K562 (cell line): ENCODE results near the gene ADGRA3. TPM values are rescaled to one million over a fixed set of nuclear protein-coding genes. Genes with fewer than 3 reads are reported as not detected.

Experiments used
- ATAC-seq: fragments of 200-7000 bp; cut with Tn5 transposase; 3 replicates; pipeline ENCODE4 v1.9.1; 2020; ENCODE audit warnings: moderate library complexity
- BruUV-seq: library from RNA; stranded (reverse); fragments of 400-500 nt; replicated peaks from 2 replicates; lab custom pipeline; 2021; lab: Mats Ljungman, UMichigan
- CTCF ChIA-PET: fragments of 300-600 bp; formaldehyde crosslinking; extraction: SDS; loops from one replicate; lab custom pipeline; 2021; ENCODE audit warnings: low intra/inter-chr PET ratio; lab: Yijun Ruan, JAX
- POLR2A ChIA-PET: fragments of 300-600, 350-650 bp; sonication (Branson Sonifier 250); formaldehyde crosslinking; extraction: SDS; loops from one replicate; lab custom pipeline; 2021; ENCODE audit warnings: antibody characterized with exemption, inconsistent platforms; lab: Yijun Ruan, JAX
- DNase-seq, 4 experiments: peaks; one replicate each; pipeline versions ENCODE4 v3.0.0 to v3.0.0-alpha.2; 2011 to 2018; ENCODE audit warnings: low spot score in 3 of 4, mixed read lengths in 3 of 4; ENCODE audit errors: extremely low read depth in 1 of 4
- FAIRE-seq: peaks from 2 replicates; lab custom pipeline; 2011; peaks lifted over from hg19 to GRCh38; lab: Jason Lieb, UNC
- H2AFZ ChIP-seq: 2 replicates; pipeline ENCODE4 v1.6.0; 2011; ENCODE audit warnings: low read depth, low read length, control low read depth, inconsistent platforms
- H3K27ac ChIP-seq: fragments of 200-600 bp; 3 replicates; pipeline ENCODE4 v1.8.0; 2011; ENCODE audit warnings: low read depth, mild to moderate bottlenecking, control low read depth, inconsistent platforms, low read length, moderate library complexity, mixed read lengths; ENCODE audit errors: extremely low read depth
- H3K27me3 ChIP-seq, 2 experiments: fragments of 300-600 bp in 1 of 2; 2 replicates in 1 of 2; 3 replicates in 1 of 2; pipeline versions ENCODE4 v1.6.0 to v1.8.0; 2011; ENCODE audit warnings: inconsistent platforms in 2 of 2, low read length in 2 of 2, mild to moderate bottlenecking in 1 of 2, mixed read lengths in 1 of 2, moderate library complexity in 1 of 2; ENCODE audit not compliant: control insufficient read depth in 2 of 2, insufficient read depth in 2 of 2
- H3K36me3 ChIP-seq: fragments of 300-600 bp; 3 replicates; pipeline ENCODE4 v1.8.0; 2011; ENCODE audit warnings: mild to moderate bottlenecking, low read length, inconsistent platforms; ENCODE audit not compliant: control insufficient read depth, insufficient read depth
- H3K4me1 ChIP-seq, 2 experiments: fragments of 200-600 bp in 1 of 2; replicated peaks in 1 of 2; 2 replicates in 1 of 2; 3 replicates in 1 of 2; pipeline versions ENCODE4 v1.5.1 to v1.8.0; 2011; ENCODE audit warnings: inconsistent platforms in 2 of 2, low read length in 2 of 2, mild to moderate bottlenecking in 1 of 2, mixed read lengths in 1 of 2, moderate library complexity in 1 of 2; ENCODE audit not compliant: control insufficient read depth in 2 of 2, insufficient read depth in 2 of 2
- H3K4me2 ChIP-seq: 2 replicates; pipeline ENCODE4 v1.6.1; 2011; ENCODE audit warnings: low read length, control low read depth, inconsistent platforms, mixed read lengths; ENCODE audit not compliant: insufficient read depth
- H3K4me3 ChIP-seq: fragments of 200-600 bp; sonication (generic), shearing (Covaris generic); 2 replicates; pipeline ENCODE4 v1.5.1; 2016; ENCODE audit warnings: control low read depth, inconsistent platforms
- H3K79me2 ChIP-seq: fragments of 200-600 bp; 3 replicates; pipeline ENCODE4 v1.8.0; 2011; ENCODE audit warnings: low read length, inconsistent platforms; ENCODE audit not compliant: control insufficient read depth, insufficient read depth
- H3K9ac ChIP-seq, 2 experiments: 2 replicates each; pipeline versions ENCODE4 v1.6.0 to v1.6.1; 2011; ENCODE audit warnings: low read depth in 2 of 2, low read length in 2 of 2, control low read depth in 1 of 2, inconsistent platforms in 1 of 2, mild to moderate bottlenecking in 1 of 2, mixed read lengths in 1 of 2; ENCODE audit not compliant: insufficient read depth in 1 of 2
- H3K9me1 ChIP-seq: one replicate; pipeline ENCODE4 v1.6.0; 2011; ENCODE audit warnings: inconsistent platforms, mild to moderate bottlenecking, low read length, moderate library complexity; ENCODE audit not compliant: control insufficient read depth, insufficient read depth
- H3K9me3 ChIP-seq: replicated peaks from 2 replicates; pipeline ENCODE4 v1.5.1; 2011; ENCODE audit warnings: low read depth, low read length, inconsistent platforms; ENCODE audit not compliant: control insufficient read depth, insufficient read depth
- H4K20me1 ChIP-seq: replicated peaks from 2 replicates; pipeline ENCODE4 v1.6.1; 2011; ENCODE audit warnings: low read length, inconsistent platforms, mixed read lengths; ENCODE audit not compliant: control insufficient read depth, insufficient read depth
- DIDO1 ChIP-seq: fragments of 450-650 bp; IDR thresholded peaks from 2 replicates; pipeline ENCODE4 v1.6.1; 2016; ENCODE audit warnings: low read depth, missing biosample characterization, missing genetic modification characterization
- ETS2 ChIP-seq: IDR thresholded peaks from 2 replicates; pipeline ENCODE4 v1.6.1; 2016; ENCODE audit warnings: borderline replicate concordance, missing genetic modification characterization, mild to moderate bottlenecking, moderate library complexity, missing compliant biosample characterization; ENCODE audit not compliant: poor library complexity, severe bottlenecking
- FOXJ2 ChIP-seq: fragments of 200-800 bp; sonication (Bioruptor generic); IDR thresholded peaks from 2 replicates; pipeline ENCODE4 v1.6.1; 2016; ENCODE audit warnings: missing genetic modification characterization, missing compliant biosample characterization
- GABPB2 ChIP-seq: fragments of 250-450 bp; sonication (Bioruptor Pico); conservative IDR thresholded peaks from 2 replicates; pipeline ENCODE4 v1.5.1; 2021; ENCODE audit warnings: mild to moderate bottlenecking
- KLF16 ChIP-seq: IDR thresholded peaks from 2 replicates; pipeline ENCODE4 v1.6.1; 2016; ENCODE audit warnings: antibody characterized with exemption
- PATZ1 ChIP-seq: fragments of 250-450 bp; sonication (Bioruptor Pico); IDR thresholded peaks from 2 replicates; pipeline ENCODE4 v1.5.0; 2020; ENCODE audit warnings: mild to moderate bottlenecking, borderline replicate concordance
- RBFOX2 ChIP-seq: fragments of 200-400 bp; formaldehyde crosslinking; IDR thresholded peaks from 2 replicates; pipeline ENCODE4 v1.6.1; 2017; ENCODE audit warnings: low read depth, mild to moderate bottlenecking, low read length, moderate library complexity
- RBM34 ChIP-seq: fragments of 200-400 bp; formaldehyde crosslinking; IDR thresholded peaks from 2 replicates; pipeline ENCODE4 v1.6.1; 2018; ENCODE audit warnings: low read length, borderline replicate concordance; ENCODE audit not compliant: insufficient read depth
- SP1 ChIP-seq: sonication (generic); formaldehyde crosslinking; IDR thresholded peaks from 2 replicates; pipeline ENCODE4 v1.8.1; 2022; ENCODE audit warnings: mild to moderate bottlenecking, missing genetic modification reagents
- ZFPM2 ChIP-seq: fragments of 250-450 bp; sonication (Bioruptor Pico); IDR thresholded peaks from 2 replicates; pipeline ENCODE4 v1.5.1; 2022; ENCODE audit warnings: mild to moderate bottlenecking
- ZNF12 ChIP-seq: sonication (generic); formaldehyde crosslinking; IDR thresholded peaks from 2 replicates; pipeline ENCODE4 v1.4.0; 2020; ENCODE audit warnings: mild to moderate bottlenecking, missing genetic modification reagents
- ZNF316 ChIP-seq: fragments of 450-650 bp; IDR thresholded peaks from 2 replicates; pipeline ENCODE4 v1.6.1; 2016
- ZNF766 ChIP-seq: fragments of 200-800 bp; sonication (Bioruptor generic); conservative IDR thresholded peaks from 2 replicates; pipeline ENCODE4 v1.6.1; 2016; ENCODE audit warnings: missing genetic modification characterization, missing compliant biosample characterization
- ZNF780A ChIP-seq: fragments of 250-450 bp; sonication (Bioruptor Pico); IDR thresholded peaks from 2 replicates; pipeline ENCODE4 v1.5.0; 2021; ENCODE audit warnings: mild to moderate bottlenecking
- ZNF785 ChIP-seq: fragments of 250-450 bp; sonication (Bioruptor Pico); IDR thresholded peaks from 2 replicates; pipeline ENCODE4 v1.4.0; 2020; ENCODE audit warnings: mild to moderate bottlenecking
- in situ Hi-C: fragments of 300-500 bp; cut with MboI; formaldehyde crosslinking; loops from 4 replicates; pipeline ENCODE4 v1.15.0; 2018; ENCODE audit warnings: inconsistent platforms, mixed read lengths
- intact Hi-C: fragments of 100-400 bp; cut with micrococcal nuclease; formaldehyde crosslinking; loops from 2 replicates; pipeline ENCODE4 v1.14.2; 2022
- polyA plus RNA-seq, 8 experiments: library from polyadenylated mRNA; depleted of rRNA in 4 of 8; stranded (reverse) in 5 of 8; unstranded in 3 of 8; fragments of >200 nt; fragmentation: Nextera tagmentation in 2 of 8; fragmentation: Illumina TruSeq in 1 of 8; extraction: Ambion mirVana in 2 of 8; extraction: Trizol in 1 of 8; gene quantifications; 2 replicates each; pipeline versions ENCODE4 v1.2.1 to v1.2.3, GENCODE V29; 2011 to 2014; ENCODE audit warnings: inconsistent platforms in 1 of 8, missing spikeins in 1 of 8
- total RNA-seq, 7 experiments: library from RNA; depleted of rRNA in 6 of 7; stranded (reverse); fragments of >200 nt in 6 of 7; fragmentation: Illumina TruSeq in 2 of 7; extraction: Trizol in 2 of 7; gene quantifications; 2 replicates each; pipeline versions ENCODE4 v1.2.1 to v1.2.3, GENCODE V29; 2011 to 2021; ENCODE audit warnings: low replicate concordance in 1 of 7
- TF ChIP-seq, protein P1 (sequence below), 2 experiments: fragments of 250-450 bp in 1 of 2; fragments of 450-650 bp in 1 of 2; sonication (Bioruptor Pico) in 1 of 2; IDR thresholded peaks; 2 replicates each; pipeline versions ENCODE4 v1.6.1 to v1.8.0; 2016 to 2021; ENCODE audit warnings: mild to moderate bottlenecking in 2 of 2, moderate library complexity in 2 of 2, missing compliant biosample characterization in 1 of 2, missing genetic modification characterization in 1 of 2
- TF ChIP-seq, protein P2 (sequence below): sonication (generic); formaldehyde crosslinking; IDR thresholded peaks from 2 replicates; pipeline ENCODE4 v1.8.0; 2022; ENCODE audit warnings: missing genetic modification reagents, mild to moderate bottlenecking, borderline replicate concordance
- TF ChIP-seq, protein P3 (sequence below): sonication (generic); formaldehyde crosslinking; IDR thresholded peaks from 2 replicates; pipeline ENCODE4 v1.8.0; 2022; ENCODE audit warnings: mild to moderate bottlenecking, missing genetic modification reagents

ADGRA3 gene
- total and polyA plus RNA-seq, 9 of the 15 experiments (the other 6 are each of a cell fraction or from before 2014, with no cell fraction given), result 0.06 to 2.3 (median 0.27) TPM; not detected in 3

DNA sequence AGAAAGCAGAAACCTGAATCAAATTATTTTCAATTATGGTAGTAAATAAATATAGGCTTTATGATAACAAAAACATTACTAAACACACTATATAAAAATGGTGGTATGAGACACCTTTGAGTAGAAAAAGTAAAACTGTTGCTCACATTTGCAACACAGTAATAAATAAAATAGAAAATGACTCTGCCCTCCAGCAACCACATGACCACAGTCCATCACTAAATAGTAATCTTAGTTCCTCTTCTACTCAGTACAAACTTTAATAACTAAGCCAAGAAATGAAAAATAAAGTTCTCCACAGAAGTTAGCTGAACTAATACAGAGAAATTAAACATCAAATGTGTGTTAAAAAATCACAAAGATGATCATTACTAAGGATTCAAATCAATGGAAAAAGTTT is 108.5 kb downstream of the ADGRA3 start:
- Histone ChIP-seq H3K79me2 (no peaks in the 10 kb centered on the region), H3K4me2 (no peak overlapping the region), H3K36me3 (no peaks in the 10 kb centered on the region)
- intact Hi-C loops, result no loop called here
- no peak for TF ChIP-seq ZNF785 (CRISPR knock-in tag)
- TF ChIP-seq SP1, result no peak
- TF ChIP-seq ZNF780A, result no peak
- no peak for TF ChIP-seq ZNF316
- TF ChIP-seq ETS2 (tag), result no peak
- no peak for TF ChIP-seq ZNF766 (CRISPR knock-in tag)
- TF ChIP-seq KLF16, result no peak
- TF ChIP-seq ZFPM2, result no peak
- TF ChIP-seq FOXJ2, result no peak
- TF ChIP-seq DIDO1 (tag), result no peak
- TF ChIP-seq, protein P1, sequence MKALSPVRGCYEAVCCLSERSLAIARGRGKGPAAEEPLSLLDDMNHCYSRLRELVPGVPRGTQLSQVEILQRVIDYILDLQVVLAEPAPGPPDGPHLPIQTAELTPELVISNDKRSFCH (CRISPR knock-in tag; IDR thresholded peaks at IDR 0.05), result no peak
- TF ChIP-seq, protein P1 (tag; IDR thresholded peaks at IDR 0.05), result no peak
- TF ChIP-seq, protein P2, sequence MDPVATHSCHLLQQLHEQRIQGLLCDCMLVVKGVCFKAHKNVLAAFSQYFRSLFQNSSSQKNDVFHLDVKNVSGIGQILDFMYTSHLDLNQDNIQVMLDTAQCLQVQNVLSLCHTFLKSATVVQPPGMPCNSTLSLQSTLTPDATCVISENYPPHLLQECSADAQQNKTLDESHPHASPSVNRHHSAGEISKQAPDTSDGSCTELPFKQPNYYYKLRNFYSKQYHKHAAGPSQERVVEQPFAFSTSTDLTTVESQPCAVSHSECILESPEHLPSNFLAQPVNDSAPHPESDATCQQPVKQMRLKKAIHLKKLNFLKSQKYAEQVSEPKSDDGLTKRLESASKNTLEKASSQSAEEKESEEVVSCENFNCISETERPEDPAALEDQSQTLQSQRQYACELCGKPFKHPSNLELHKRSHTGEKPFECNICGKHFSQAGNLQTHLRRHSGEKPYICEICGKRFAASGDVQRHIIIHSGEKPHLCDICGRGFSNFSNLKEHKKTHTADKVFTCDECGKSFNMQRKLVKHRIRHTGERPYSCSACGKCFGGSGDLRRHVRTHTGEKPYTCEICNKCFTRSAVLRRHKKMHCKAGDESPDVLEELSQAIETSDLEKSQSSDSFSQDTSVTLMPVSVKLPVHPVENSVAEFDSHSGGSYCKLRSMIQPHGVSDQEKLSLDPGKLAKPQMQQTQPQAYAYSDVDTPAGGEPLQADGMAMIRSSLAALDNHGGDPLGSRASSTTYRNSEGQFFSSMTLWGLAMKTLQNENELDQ (CRISPR knock-in tag), result no peak
- TF ChIP-seq, protein P3, sequence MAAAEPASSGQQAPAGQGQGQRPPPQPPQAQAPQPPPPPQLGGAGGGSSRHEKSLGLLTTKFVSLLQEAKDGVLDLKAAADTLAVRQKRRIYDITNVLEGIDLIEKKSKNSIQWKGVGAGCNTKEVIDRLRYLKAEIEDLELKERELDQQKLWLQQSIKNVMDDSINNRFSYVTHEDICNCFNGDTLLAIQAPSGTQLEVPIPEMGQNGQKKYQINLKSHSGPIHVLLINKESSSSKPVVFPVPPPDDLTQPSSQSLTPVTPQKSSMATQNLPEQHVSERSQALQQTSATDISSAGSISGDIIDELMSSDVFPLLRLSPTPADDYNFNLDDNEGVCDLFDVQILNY (CRISPR knock-in tag), result no peak
- TF ChIP-seq RBM34, result no peak
- no peak for TF ChIP-seq ZNF12 (CRISPR knock-in tag)
- TF ChIP-seq PATZ1, result no peak
- no peak for TF ChIP-seq GABPB2
- TF ChIP-seq RBFOX2, result no peak
- TF ChIP-seq, all 486 proteins: peak for 0
- BruUV-seq, result no TSS peak
- ATAC-seq (no peak), FAIRE-seq (no peak), DNase-seq (no peak)
- H3K9ac ChIP-seq, result no peak overlapping the region
- no peak overlapping the region for H3K27ac ChIP-seq
- H3K4me1 ChIP-seq, result no peaks in the 10 kb centered on the region
- H2AFZ ChIP-seq, result no peak overlapping the region
- in situ Hi-C loops, result no loop called here
- no peaks in the 10 kb centered on the region for H4K20me1 ChIP-seq
- H3K9me1 ChIP-seq, result no peaks in the 10 kb centered on the region
- H3K27me3 ChIP-seq, result no peaks in the 10 kb centered on the region
- POLR2A ChIA-PET, result no interaction called here
- no peaks in the 10 kb centered on the region for H3K9me3 ChIP-seq
- CTCF ChIA-PET, result no interaction called here
- no peak overlapping the region for H3K4me3 ChIP-seq
